MCF 10A (cell line): ENCODE results near the gene AHNAK. TPM values are rescaled to one million over a fixed set of nuclear protein-coding genes. Genes with fewer than 3 reads are reported as not detected.

ENCODE experiments used
- BruUV-seq: library from RNA; stranded (reverse); fragments of 400-500 nt; replicated peaks from 2 replicates; lab custom pipeline; 2021; lab: Mats Ljungman, UMichigan
- CTCF ChIA-PET: fragments of 300-600 bp; sonication (Branson Sonifier 250); formaldehyde crosslinking; extraction: SDS; loops from one replicate; lab custom pipeline; 2021; ENCODE audit warnings: antibody characterized with exemption, inconsistent platforms; lab: Yijun Ruan, JAX
- POLR2A ChIA-PET: fragments of 300-600, 350-650 bp; sonication (Branson Sonifier 250); formaldehyde crosslinking; extraction: SDS; loops from one replicate; lab custom pipeline; 2020; ENCODE audit warnings: antibody characterized with exemption, inconsistent platforms; lab: Yijun Ruan, JAX
- DNase-seq: peaks from one replicate; pipeline ENCODE4 v3.0.0-alpha.2; 2018; ENCODE audit not compliant: unreplicated experiment
- H3K27ac Mint-ChIP-seq: one replicate; pipeline ENCODE4 v1.8.0; 2022; ENCODE audit warnings: mild to moderate bottlenecking, low read depth, mixed read lengths; ENCODE audit not compliant: unreplicated experiment
- H3K27me3 Mint-ChIP-seq: one replicate; pipeline ENCODE4 v1.8.0; 2022; ENCODE audit warnings: mixed read lengths; ENCODE audit not compliant: insufficient read depth, unreplicated experiment
- H3K36me3 Mint-ChIP-seq: one replicate; pipeline ENCODE4 v1.8.0; 2022; ENCODE audit warnings: mild to moderate bottlenecking, moderate library complexity, mixed read lengths; ENCODE audit not compliant: insufficient read depth, unreplicated experiment
- H3K4me1 Mint-ChIP-seq: one replicate; pipeline ENCODE4 v1.8.0; 2022; ENCODE audit warnings: mixed read lengths; ENCODE audit not compliant: insufficient read depth, unreplicated experiment
- H3K4me3 Mint-ChIP-seq: one replicate; pipeline ENCODE4 v1.8.0; 2022; ENCODE audit warnings: mild to moderate bottlenecking, moderate library complexity, mixed read lengths; ENCODE audit not compliant: unreplicated experiment
- H3K9me3 Mint-ChIP-seq: one replicate; pipeline ENCODE4 v1.8.0; 2022; ENCODE audit warnings: mixed read lengths; ENCODE audit not compliant: unreplicated experiment
- CTCF ChIP-seq: fragments of 200-600 bp; IDR thresholded peaks from one replicate; pipeline ENCODE4 v1.8.0; 2022; ENCODE audit warnings: antibody characterized with exemption, mild to moderate bottlenecking; ENCODE audit not compliant: unreplicated experiment
- intact Hi-C: fragments of 100-400 bp; cut with micrococcal nuclease; formaldehyde crosslinking; loops from 2 replicates; pipeline ENCODE4 v1.14.1; 2022
- total RNA-seq: library from RNA; stranded (reverse); gene quantifications from 2 replicates; pipeline ENCODE4 v1.2.3, GENCODE V29; 2022

Gene AHNAK
- total RNA-seq, 1 experiment from 2014 or later, result 429 TPM

- no TSS peak for BruUV-seq
- DNase-seq, result no peak
Measured at GRCh38 chr11:62498031-62498430, 48.6 kb downstream of the AHNAK start.

GRCh38 chr11:62497132-62497801 is 49.3 kb downstream of the AHNAK start:
- ChIA-PET POLR2A (interaction anchor here (0.8 to 4.0 kb wide), 12 partner anchors 11 to 95 kb away, joined by 3 to 20 read pairs (median 4); partner anchors contain the start of gene AHNAK), CTCF (interaction anchor here (0.6 to 2.8 kb wide), 13 partner anchors 9 to 103 kb away, joined by 3 to 14 read pairs (median 6); no protein-coding TSS in a partner anchor)
- Mint-ChIP-seq H3K4me1 (peaks cover 28% of the 10 kb centered on the region), H3K27me3 (no peaks in the 10 kb centered on the region), H3K36me3 (peaks cover 5% of the 10 kb centered on the region), H3K9me3 (no peaks in the 10 kb centered on the region), H3K4me3 (no peak overlapping the region), H3K27ac (peak overlapping the region; percentile 60)
- intact Hi-C loops, result loop anchor here (1.0 kb wide), 2 partner anchors 42 to 63 kb away; no protein-coding TSS in a partner anchor
- peak; percentile 83 for DNase-seq
- BruUV-seq, result no TSS peak
- TF ChIP-seq CTCF, result peak; percentile 41

More at GRCh38 chr11:62498031-62498430, 48.6 kb downstream of the AHNAK start:
- no peak overlapping the region for H3K4me3 Mint-ChIP-seq
- H3K9me3 Mint-ChIP-seq, result no peaks in the 10 kb centered on the region
- no peaks in the 10 kb centered on the region for H3K27me3 Mint-ChIP-seq
- ChIA-PET CTCF (interaction anchor here (0.6 to 3.0 kb wide), 15 partner anchors 8 to 229 kb away, joined by 3 to 29 read pairs (median 5); partner anchors contain the start of gene HNRNPUL2), POLR2A (interaction anchor here (0.8 to 4.0 kb wide), 8 partner anchors 10 to 73 kb away, joined by 3 to 25 read pairs (median 9); partner anchors contain the start of gene AHNAK)
- peaks cover 28% of the 10 kb centered on the region for H3K4me1 Mint-ChIP-seq
- H3K36me3 Mint-ChIP-seq, result peaks cover 5% of the 10 kb centered on the region
- intact Hi-C loops, result no loop called here
- H3K27ac Mint-ChIP-seq, result peak overlapping the region; percentile 60
- no peak for TF ChIP-seq CTCF

- Mint-ChIP-seq H3K27me3 (no peaks in the 10 kb centered on the region), H3K36me3 (peaks cover 5% of the 10 kb centered on the region), H3K4me3 (no peak overlapping the region), H3K9me3 (no peaks in the 10 kb centered on the region), H3K4me1 (peaks cover 28% of the 10 kb centered on the region), H3K27ac (no peak overlapping the region)
- ChIA-PET POLR2A (interaction anchor here (0.7 to 4.0 kb wide), 11 partner anchors 10 to 95 kb away, joined by 3 to 20 read pairs (median 4); no protein-coding TSS in a partner anchor), CTCF (interaction anchor here (0.6 to 2.8 kb wide), 9 partner anchors 10 to 73 kb away, joined by 3 to 10 read pairs (median 4); no protein-coding TSS in a partner anchor)
- DNase-seq, result no peak
- no TSS peak for BruUV-seq
- no peak for TF ChIP-seq CTCF
- intact Hi-C loops, result loop anchor here (1.0 kb wide), 2 partner anchors 43 to 64 kb away; no protein-coding TSS in a partner anchor
Measured at GRCh38 chr11:62496676-62497075, 49.9 kb downstream of the AHNAK start.

GRCh38 chr11:62494246-62494645 is 52.4 kb downstream of the AHNAK start:
- DNase-seq, result no peak
- ChIA-PET CTCF (interaction anchor here (1.1 kb wide), 1 partner anchor 49 kb away, joined by 4 read pairs; no protein-coding TSS in a partner anchor), POLR2A (no interaction called here)
- no TSS peak for BruUV-seq
- intact Hi-C loops, result no loop called here
- no peak for TF ChIP-seq CTCF
- H3K4me3 Mint-ChIP-seq, result no peak overlapping the region
- H3K9me3 Mint-ChIP-seq, result no peaks in the 10 kb centered on the region
- H3K4me1 Mint-ChIP-seq, result peaks cover 13% of the 10 kb centered on the region
- H3K27me3 Mint-ChIP-seq, result no peaks in the 10 kb centered on the region
- no peak overlapping the region for H3K27ac Mint-ChIP-seq
- peaks cover 5% of the 10 kb centered on the region for H3K36me3 Mint-ChIP-seq
